SK-N-SH (cell line): ENCODE measurements around the gene RAB27B. TPM values are rescaled to one million over a fixed set of nuclear protein-coding genes. Genes with fewer than 3 reads are reported as not detected.
"Not testable (repeated sequence)": the region's sequence is repeated elsewhere in the genome, so short reads cannot be mapped to it uniquely, and the experiment has no call there.

Experiments
- CTCF ChIA-PET: fragments of 300-600, 350-600 bp; formaldehyde crosslinking; extraction: SDS; loops from one replicate; lab custom pipeline; 2021; lab: Yijun Ruan, JAX
- POLR2A ChIA-PET: fragments of 350-600 bp; sonication (Branson Sonifier 250); formaldehyde crosslinking; extraction: SDS; loops from one replicate; lab custom pipeline; 2020; ENCODE audit warnings: antibody characterized with exemption, inconsistent platforms; lab: Yijun Ruan, JAX
- DNase-seq: peaks from one replicate; pipeline ENCODE4 v3.0.0; 2012
- H2AFZ ChIP-seq: fragments of 200-600 bp; sonication (generic); 2 replicates; pipeline ENCODE4 v1.8.1; 2016; ENCODE audit warnings: antibody characterized with exemption, mild to moderate bottlenecking, low read depth
- H3F3A ChIP-seq: fragments of 200-600 bp; sonication (generic); replicated peaks from 2 replicates; pipeline ENCODE3; 2016; ENCODE audit warnings: antibody characterized with exemption, mild to moderate bottlenecking; ENCODE audit not compliant: insufficient read depth
- H3K27ac ChIP-seq, 2 experiments: fragments of 200-500 bp in 1 of 2; fragments of 200-600 bp in 1 of 2; sonication (Bioruptor generic) in 1 of 2; sonication (generic), shearing (Covaris generic) in 1 of 2; 2 replicates each; pipeline versions ENCODE4 v1.5.1 to v1.6.1; 2014 to 2016; ENCODE audit warnings: low read depth in 2 of 2, inconsistent platforms in 1 of 2, low read length in 1 of 2, mild to moderate bottlenecking in 1 of 2, mixed read lengths in 1 of 2
- H3K27me3 ChIP-seq: fragments of 200-600 bp; sonication (generic), shearing (Covaris generic); 2 replicates; pipeline ENCODE4 v1.6.1; 2016; ENCODE audit warnings: mixed run types; ENCODE audit not compliant: insufficient read depth
- H3K36me3 ChIP-seq, 2 experiments: fragments of 200-500 bp in 1 of 2; fragments of 200-600 bp in 1 of 2; sonication (Bioruptor generic) in 1 of 2; sonication (generic) in 1 of 2; replicated peaks in 1 of 2; 2 replicates each; pipeline versions ENCODE3 to v1.5.1; 2014 to 2016; ENCODE audit warnings: low read length in 1 of 2, mild to moderate bottlenecking in 1 of 2; ENCODE audit not compliant: insufficient read depth in 2 of 2, control insufficient read depth in 1 of 2
- H3K4me1 ChIP-seq, 2 experiments: fragments of 200-500 bp in 1 of 2; fragments of 200-600 bp in 1 of 2; sonication (Bioruptor generic) in 1 of 2; sonication (generic), shearing (Covaris generic) in 1 of 2; 2 replicates each; pipeline versions ENCODE4 v1.5.1 to v1.6.1; 2014 to 2016; ENCODE audit warnings: low read depth in 1 of 2, low read length in 1 of 2, mixed run types in 1 of 2; ENCODE audit not compliant: insufficient read depth in 2 of 2, control insufficient read depth in 1 of 2
- H3K4me2 ChIP-seq: fragments of 200-600 bp; sonication (generic), shearing (Covaris generic); 2 replicates; pipeline ENCODE4 v1.6.1; 2017; ENCODE audit warnings: mixed run types
- H3K4me3 ChIP-seq, 2 experiments: fragments of 200-500 bp in 1 of 2; fragments of 200-600 bp in 1 of 2; sonication (Bioruptor generic) in 1 of 2; sonication (generic), shearing (Covaris generic) in 1 of 2; 2 replicates each; pipeline versions ENCODE4 v1.5.1 to v1.8.1; 2014 to 2016; ENCODE audit warnings: low read depth in 2 of 2, inconsistent platforms in 1 of 2, low read length in 1 of 2, mild to moderate bottlenecking in 1 of 2, mixed read lengths in 1 of 2, moderate library complexity in 1 of 2
- H3K79me2 ChIP-seq: fragments of 200-600 bp; sonication (generic); 2 replicates; pipeline ENCODE4 v1.8.1; 2017; ENCODE audit warnings: mild to moderate bottlenecking; ENCODE audit not compliant: insufficient read depth
- H3K9ac ChIP-seq: fragments of 200-600 bp; sonication (generic); 2 replicates; pipeline ENCODE4 v1.6.1; 2017; ENCODE audit warnings: mixed run types
- H3K9me2 ChIP-seq: fragments of 200-600 bp; sonication (generic); 2 replicates; pipeline ENCODE4 v1.6.1; 2017; ENCODE audit warnings: mixed run types
- H3K9me3 ChIP-seq: fragments of 200-600 bp; sonication (generic); 2 replicates; pipeline ENCODE4 v1.6.1; 2017; ENCODE audit warnings: mixed run types, mild to moderate bottlenecking, moderate library complexity
- H4K20me1 ChIP-seq: fragments of 200-600 bp; sonication (generic); 2 replicates; pipeline ENCODE4 v1.6.1; 2017; ENCODE audit warnings: mild to moderate bottlenecking, mixed run types; ENCODE audit not compliant: insufficient read depth
- CHD2 ChIP-seq: fragments of 150-350 bp; IDR thresholded peaks from 2 replicates; pipeline ENCODE4 v1.6.1; 2018; ENCODE audit warnings: low read length; ENCODE audit not compliant: partially characterized antibody
- EP300 ChIP-seq, 2 experiments: IDR thresholded peaks; 2 replicates each; pipeline versions ENCODE4 v1.4.0 to v1.6.1; 2012; ENCODE audit warnings: borderline replicate concordance in 1 of 2, low read depth in 1 of 2, low read length in 1 of 2
- FOXJ3 ChIP-seq: sonication (generic); formaldehyde crosslinking; IDR thresholded peaks from 2 replicates; pipeline ENCODE4 v1.5.1; 2020; ENCODE audit warnings: mild to moderate bottlenecking, missing genetic modification reagents
- FOXM1 ChIP-seq: IDR thresholded peaks from 2 replicates; pipeline ENCODE4 v1.4.0; 2012; ENCODE audit warnings: low read depth, mild to moderate bottlenecking
- GABPA ChIP-seq: IDR thresholded peaks from 2 replicates; pipeline ENCODE4 v1.4.0; 2012; ENCODE audit warnings: low read depth, mild to moderate bottlenecking
- NRF1 ChIP-seq: IDR thresholded peaks from 2 replicates; pipeline ENCODE4 v1.6.1; 2012; ENCODE audit warnings: low read depth, mild to moderate bottlenecking, low read length
- POLR2AphosphoS5 ChIP-seq: IDR thresholded peaks from 2 replicates; pipeline ENCODE4 v1.6.1; 2012; ENCODE audit warnings: low read depth, low read length
- RCOR1 ChIP-seq: fragments of 150-350 bp; IDR thresholded peaks from 2 replicates; pipeline ENCODE4 v1.6.1; 2017; ENCODE audit warnings: antibody characterized with exemption, low read length
- RXRA ChIP-seq: IDR thresholded peaks from 2 replicates; pipeline ENCODE4 v1.4.0; 2012; ENCODE audit warnings: low read depth, mild to moderate bottlenecking, borderline replicate concordance
- SMC3 ChIP-seq: IDR thresholded peaks from 2 replicates; pipeline ENCODE4 v1.6.1; 2012; ENCODE audit warnings: low read depth, low read length, improper control_type of control experiment
- TCF12 ChIP-seq: IDR thresholded peaks from 2 replicates; pipeline ENCODE4 v1.4.0; 2012
- TEAD4 ChIP-seq: IDR thresholded peaks from 2 replicates; pipeline ENCODE4 v1.4.0; 2012; ENCODE audit warnings: mild to moderate bottlenecking, borderline replicate concordance; ENCODE audit not compliant: insufficient read depth
- WGBS: methylation state at CpG from one replicate; pipeline ENCODE4 v1.1.6; 2017; ENCODE audit warnings: low lambda C conversion rate; 5-methylcytosine and 5-hydroxymethylcytosine counted together
- polyA plus RNA-seq, 3 experiments: library from polyadenylated mRNA; depleted of rRNA; stranded (reverse); fragments of >200 nt; gene quantifications; 2 replicates each; pipeline ENCODE4 v1.2.3, GENCODE V29; 2012

RAB27B gene
- polyA plus RNA-seq, 1 of the 3 experiments (the other 2 are of a cell fraction), result 0.56 TPM

DNA sequence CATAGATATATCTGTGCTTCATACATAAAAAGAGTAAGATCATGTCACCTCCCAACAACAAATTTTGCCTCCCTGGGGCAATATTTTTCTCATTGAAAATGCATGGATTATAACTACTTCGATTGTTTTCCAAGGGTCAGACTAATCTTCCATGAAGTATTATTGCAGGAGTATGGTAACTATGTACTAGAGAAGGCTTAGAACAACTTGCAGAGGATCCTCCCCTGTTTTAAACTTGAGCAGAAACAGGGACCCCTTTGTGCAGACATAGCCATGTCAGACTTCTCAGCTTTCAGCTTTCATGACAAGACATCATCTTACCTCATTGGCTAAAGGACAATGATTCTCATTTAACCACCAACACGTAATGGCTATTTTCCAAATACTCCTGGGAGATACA, 13.2 kb upstream of the RAB27B start (continued):
- no peak for TF ChIP-seq RCOR1
- no peak for TF ChIP-seq TEAD4
- TF ChIP-seq SMC3, result no peak

DNA sequence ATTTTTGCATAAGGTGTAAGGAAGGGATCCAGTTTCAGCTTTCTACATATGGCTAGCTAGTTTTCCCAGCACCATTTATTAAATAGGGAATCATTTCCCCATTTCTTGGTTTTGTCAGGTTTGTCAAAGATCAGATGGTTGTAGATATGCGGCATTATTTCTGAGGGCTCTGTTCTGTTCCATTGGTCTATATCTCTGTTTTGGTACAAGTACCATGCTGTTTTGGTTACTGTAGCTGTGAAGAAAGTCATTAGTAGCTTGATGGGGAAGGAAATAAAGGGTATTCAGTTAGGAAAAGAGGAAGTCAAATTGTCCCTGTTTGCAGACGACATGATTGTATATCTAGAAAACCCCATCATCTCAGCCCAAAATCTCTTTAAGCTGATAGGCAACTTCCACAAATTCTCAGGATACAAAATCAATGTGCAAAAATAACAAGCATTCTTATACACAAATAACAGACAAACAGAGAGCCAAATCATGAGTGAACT, 7.4 kb upstream of the RAB27B start:
- H3K4me1 ChIP-seq, CTCF ChIA-PET, H3F3A ChIP-seq, H3K79me2 ChIP-seq, H3K4me3 ChIP-seq, H3K9ac ChIP-seq, H2AFZ ChIP-seq, H3K4me2 ChIP-seq, H3K27me3 ChIP-seq, DNase-seq, H3K27ac ChIP-seq, H3K9me2 ChIP-seq, H3K36me3 ChIP-seq, H4K20me1 ChIP-seq, H3K9me3 ChIP-seq, POLR2A ChIA-PET: not testable (repeated sequence)
- 95% methylated on average over 2 of the region's 2 CpGs for WGBS

DNA sequence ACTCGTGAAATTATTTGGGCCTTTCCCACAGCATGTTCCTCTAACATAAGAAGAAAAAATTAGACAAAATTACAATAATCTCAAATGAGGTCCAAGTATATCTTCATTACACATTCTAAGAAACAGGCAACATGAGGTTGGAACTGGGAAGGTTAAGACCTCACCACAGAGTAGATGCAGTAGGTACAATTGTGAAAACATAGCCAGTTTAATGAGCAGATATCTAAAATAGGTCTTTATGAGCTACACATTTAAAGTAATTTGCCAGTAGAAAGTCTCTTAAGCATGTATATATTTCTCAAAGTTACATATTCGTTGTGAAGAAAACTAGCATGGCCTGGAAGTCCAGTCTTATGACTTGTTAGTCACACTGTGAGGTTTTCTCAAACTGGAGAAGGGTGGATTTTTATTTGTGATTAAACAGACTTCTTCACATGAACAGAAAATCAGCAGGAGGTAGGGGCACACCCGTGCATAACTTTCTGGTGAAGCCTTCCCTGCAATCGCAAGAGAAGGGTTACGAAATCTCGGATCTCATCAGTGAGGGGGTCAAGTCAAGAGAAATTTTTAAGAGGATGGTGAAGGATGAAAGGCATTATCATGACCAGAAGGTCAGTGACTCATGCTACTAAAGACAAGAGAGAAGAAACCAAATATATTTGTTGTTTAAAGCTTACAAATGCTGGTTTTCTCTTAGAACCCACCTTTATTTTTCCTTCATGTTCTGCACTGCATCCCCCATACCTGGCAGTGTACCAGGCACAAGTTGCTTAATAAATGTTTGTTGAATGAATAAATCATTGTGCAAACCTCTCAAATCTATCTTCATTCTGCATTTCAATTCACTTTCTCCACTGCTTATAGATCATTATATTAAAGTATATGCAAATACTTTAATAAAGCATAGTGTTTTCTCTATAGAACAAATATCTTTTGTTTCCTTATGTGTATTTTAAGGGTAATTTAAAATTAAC, 5.1 kb upstream of the RAB27B start:
- POLR2A ChIA-PET, result no interaction called here
- no peak overlapping the region for H2AFZ ChIP-seq
- H3K9ac ChIP-seq, result no peak overlapping the region
- no peaks in the 10 kb centered on the region for H4K20me1 ChIP-seq
- no peaks in the 10 kb centered on the region for H3K9me2 ChIP-seq
- H3K4me2 ChIP-seq, result no peak overlapping the region
- WGBS, result 61% methylated on average over 6 of the region's 6 CpGs
- peaks cover 4 to 15% of the 10 kb centered on the region in 2 experiments; a peak in 3 of 4 replicates for H3K4me1 ChIP-seq
- H3K9me3 ChIP-seq, result no peaks in the 10 kb centered on the region
- H3K36me3 ChIP-seq, result no peaks in the 10 kb centered on the region
- H3F3A ChIP-seq, result no peaks in the 10 kb centered on the region
- no peak for DNase-seq
- TF ChIP-seq FOXJ3, result no peak
- 0 out of 2 replicates have a peak, but pooled peaks have one; percentile 4 for TF ChIP-seq TCF12
- H3K27me3 ChIP-seq, result no peaks in the 10 kb centered on the region
- H3K4me3 ChIP-seq, result no peak overlapping the region
- no peaks in the 10 kb centered on the region for H3K79me2 ChIP-seq
- H3K27ac ChIP-seq, result peak overlapping the region in 1 of 2 experiments; percentile 21; a peak in 1 of 4 replicates
- CTCF ChIA-PET, result interaction anchor here (0.6 kb wide), 1 partner anchor 49 kb away, joined by 3 read pairs; no protein-coding TSS in a partner anchor

GRCh38 chr18:54824761-54825160, 3.5 kb upstream of the RAB27B start:
- H3K4me1 ChIP-seq, result peaks cover 4 to 18% of the 10 kb centered on the region in 2 experiments; a peak in 3 of 4 replicates
- H3K36me3 ChIP-seq, result no peaks in the 10 kb centered on the region
- no peak for DNase-seq
- H3K9me2 ChIP-seq, result no peaks in the 10 kb centered on the region
- H4K20me1 ChIP-seq, result no peaks in the 10 kb centered on the region
- no peak overlapping the region for H3K27ac ChIP-seq
- H3K27me3 ChIP-seq, result no peaks in the 10 kb centered on the region
- no peaks in the 10 kb centered on the region for H3K9me3 ChIP-seq
- no peaks in the 10 kb centered on the region for H3K79me2 ChIP-seq
- TF ChIP-seq FOXM1, result no peak
- TF ChIP-seq GABPA, result no peak
- TF ChIP-seq EP300 (IDR thresholded peaks at IDR 0.05; ENCODE audit: borderline replicate concordance in 1 of 2, low read depth in 1 of 2, low read length in 1 of 2), result no peak
- TF ChIP-seq RCOR1, result no peak
- no peak for TF ChIP-seq NRF1
- no peak for TF ChIP-seq TCF12
- no peak for TF ChIP-seq RXRA
- TF ChIP-seq POLR2AphosphoS5, result no peak
- TF ChIP-seq CHD2, result no peak
- TF ChIP-seq, all 33 proteins: peak for 0
- ChIA-PET CTCF (interaction anchor here (1.0 to 1.6 kb wide), 2 partner anchors 89 to 94 kb away, joined by 3 read pairs; no protein-coding TSS in a partner anchor), POLR2A (no interaction called here)
- no peak overlapping the region for H3K4me3 ChIP-seq
- H3K4me2 ChIP-seq, result no peak overlapping the region
- no peak overlapping the region for H3K9ac ChIP-seq
- no peaks in the 10 kb centered on the region for H3F3A ChIP-seq
- 94% methylated on average over 1 of the region's 1 CpG for WGBS
- H2AFZ ChIP-seq, result no peak overlapping the region
